Measurements from ENCODE around the gene CLIP2. TPM values are rescaled to one million over a fixed set of nuclear protein-coding genes. Genes with fewer than 3 reads are reported as not detected.

CLIP2 gene
- total RNA-seq, 1 donor from 2014 or later: 48.9 TPM

GRCh38 chr7:74267756-74268565 lies 21.2 kb upstream of the CLIP2 start:
- Mint-ChIP-seq H3K27ac (peak overlapping the region; percentile 67), H3K27me3 (no peaks in the 10 kb centered on the region), H3K36me3 (no peaks in the 10 kb centered on the region), H3K9me3 (no peaks in the 10 kb centered on the region), H3K4me3 (peak overlapping the region; percentile 59), H3K4me1 (ENCODE audit: unreplicated experiment) (peaks cover 21% of the 10 kb centered on the region)
- TF ChIP-seq CTCF (conservative IDR thresholded peaks at IDR 0.05): no peak
- DNase-seq (ENCODE audit: extremely low spot score, unreplicated experiment): no peak

DNA sequence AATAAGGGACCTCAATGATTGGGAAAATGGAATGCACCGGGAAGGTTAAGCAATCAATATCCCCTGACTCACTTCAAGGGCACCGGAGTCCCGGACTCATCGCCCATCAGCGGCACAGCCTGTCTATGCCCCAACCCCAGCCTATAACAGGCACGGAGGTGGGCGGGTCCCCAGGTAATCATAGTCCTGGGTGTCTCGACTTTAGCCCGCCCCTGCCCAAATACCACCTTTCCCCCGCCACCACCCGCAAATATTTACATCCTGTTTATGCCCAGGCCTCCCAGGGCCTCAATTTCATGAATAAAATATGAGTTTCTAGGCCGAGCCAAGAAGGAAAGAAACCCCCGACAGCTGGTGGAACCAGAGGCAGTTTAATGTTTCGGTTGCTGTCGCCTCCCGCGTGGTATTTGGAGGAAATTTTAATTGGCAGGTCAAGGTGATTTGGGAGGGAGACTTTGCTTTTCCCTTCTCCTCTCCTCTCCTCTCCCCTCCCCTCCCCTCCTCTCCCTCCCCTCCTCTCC lies 19.4 kb upstream of the CLIP2 start:
- Mint-ChIP-seq H3K27ac (peak overlapping the region; percentile 46), H3K4me3 (peak overlapping the region; percentile 89), H3K9me3 (no peaks in the 10 kb centered on the region), H3K27me3 (no peaks in the 10 kb centered on the region), H3K4me1 (ENCODE audit: unreplicated experiment) (peaks cover 21% of the 10 kb centered on the region), H3K36me3 (no peaks in the 10 kb centered on the region)
- TF ChIP-seq CTCF (conservative IDR thresholded peaks at IDR 0.05): no peak
- DNase-seq (ENCODE audit: extremely low spot score, unreplicated experiment): no peak

GRCh38 chr7:74271742-74272141 lies 17.5 kb upstream of the CLIP2 start:
- Mint-ChIP-seq H3K36me3 (no peaks in the 10 kb centered on the region), H3K4me3 (no peak overlapping the region), H3K9me3 (no peaks in the 10 kb centered on the region), H3K4me1 (ENCODE audit: unreplicated experiment) (peaks cover 16% of the 10 kb centered on the region), H3K27me3 (no peaks in the 10 kb centered on the region), H3K27ac (peak overlapping the region; percentile 46)
- no peak for TF ChIP-seq CTCF (conservative IDR thresholded peaks at IDR 0.05)
- no peak for DNase-seq (ENCODE audit: extremely low spot score, unreplicated experiment)

DNA sequence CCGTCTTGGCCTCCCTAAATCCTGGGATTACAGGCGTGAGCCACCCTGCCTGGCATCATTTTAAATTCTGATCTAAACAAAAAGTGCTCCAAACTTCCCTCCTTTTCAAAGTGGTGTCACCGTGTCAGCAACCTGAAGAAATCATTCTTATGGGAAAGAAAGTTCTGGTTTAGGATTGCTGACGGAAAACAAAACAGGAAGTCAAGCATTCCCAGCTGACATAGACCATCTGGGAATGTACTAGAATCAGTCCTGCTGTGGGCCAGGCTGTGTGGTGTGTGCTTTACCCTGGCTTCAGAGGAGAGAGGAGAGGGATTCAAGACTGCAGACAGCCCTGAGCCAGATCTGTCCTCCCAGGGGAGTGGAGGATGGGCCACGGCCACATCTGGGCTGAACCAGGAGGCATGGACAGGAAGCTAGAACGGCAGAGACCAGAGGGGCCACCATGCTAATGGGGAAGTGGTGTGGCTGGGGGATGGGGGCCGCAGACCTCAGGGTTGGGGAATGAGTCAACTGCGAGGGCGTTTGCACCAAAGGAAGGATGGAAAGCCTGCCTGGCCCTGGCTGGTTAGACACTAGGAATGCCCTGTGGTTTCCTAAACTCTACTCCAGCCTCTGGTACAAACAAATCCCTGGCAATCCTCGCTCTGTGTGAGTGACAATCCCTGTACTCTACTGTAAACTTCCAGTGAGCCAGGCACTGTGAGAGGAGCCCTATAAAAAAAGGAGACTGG lies 16.7 kb upstream of the CLIP2 start:
- H3K27me3 Mint-ChIP-seq: no peaks in the 10 kb centered on the region
- peaks cover 16% of the 10 kb centered on the region for H3K4me1 Mint-ChIP-seq (ENCODE audit: unreplicated experiment)
- H3K4me3 Mint-ChIP-seq: peak overlapping the region; percentile 53
- peak overlapping the region; percentile 84 for H3K27ac Mint-ChIP-seq
- no peaks in the 10 kb centered on the region for H3K9me3 Mint-ChIP-seq
- TF ChIP-seq CTCF (conservative IDR thresholded peaks at IDR 0.05): no peak
- no peak for DNase-seq (ENCODE audit: extremely low spot score, unreplicated experiment)
- H3K36me3 Mint-ChIP-seq: no peaks in the 10 kb centered on the region

- TF ChIP-seq CTCF (conservative IDR thresholded peaks at IDR 0.05): peak; percentile 67
- Mint-ChIP-seq H3K36me3 (no peaks in the 10 kb centered on the region), H3K27ac (no peak overlapping the region), H3K4me1 (ENCODE audit: unreplicated experiment) (peaks cover 20% of the 10 kb centered on the region), H3K9me3 (no peaks in the 10 kb centered on the region), H3K4me3 (no peak overlapping the region), H3K27me3 (no peaks in the 10 kb centered on the region)
- no peak for DNase-seq (ENCODE audit: extremely low spot score, unreplicated experiment)
Measured at GRCh38 chr7:74275401-74275881, 13.8 kb upstream of the CLIP2 start.

Data from type B pancreatic cell (in vitro differentiated cells).